SK-N-SH treated with all-trans-retinoic acid at 6 μM for 48 hours (cell line): ENCODE data around the gene FAM234A.

Source experiments
- ATAC-seq: fragments of 200-7000 bp; cut with Tn5 transposase; 3 replicates; pipeline ENCODE4 v1.9.1; 2020; ENCODE audit warnings: mild to moderate bottlenecking, moderate library complexity
- ARNTL ChIP-seq: fragments of 450-650 bp; formaldehyde crosslinking; IDR thresholded peaks from 2 replicates; pipeline ENCODE4 v1.5.0; 2020; ENCODE audit warnings: low read depth, mild to moderate bottlenecking, moderate library complexity, borderline replicate concordance
- BACH2 ChIP-seq: fragments of 250-450 bp; sonication (Bioruptor Pico); IDR thresholded peaks from 2 replicates; pipeline ENCODE4 v1.9.0; 2021; ENCODE audit warnings: mild to moderate bottlenecking, borderline replicate concordance
- CREB5 ChIP-seq: fragments of 250-450 bp; sonication (Bioruptor Pico); IDR thresholded peaks from 2 replicates; pipeline ENCODE4 v1.5.1; 2020; ENCODE audit warnings: low read depth, mild to moderate bottlenecking, moderate library complexity
- CSDC2 ChIP-seq: fragments of 250-450 bp; sonication (Bioruptor Pico); IDR thresholded peaks from 2 replicates; pipeline ENCODE4 v1.5.0; 2020; ENCODE audit warnings: mild to moderate bottlenecking, moderate library complexity
- CSRNP3 ChIP-seq: fragments of 250-450 bp; sonication (Bioruptor Pico); IDR thresholded peaks from 2 replicates; pipeline ENCODE4 v1.5.1; 2021; ENCODE audit warnings: mild to moderate bottlenecking, moderate library complexity
- ESRRG ChIP-seq: fragments of 250-450 bp; sonication (Bioruptor Pico); IDR thresholded peaks from 2 replicates; pipeline ENCODE4 v1.6.1; 2021; ENCODE audit warnings: mild to moderate bottlenecking
- GLIS3 ChIP-seq: fragments of 250-450 bp; sonication (Bioruptor Pico); IDR thresholded peaks from 2 replicates; pipeline ENCODE4 v1.5.0; 2020; ENCODE audit warnings: mild to moderate bottlenecking, moderate library complexity
- ISL1 ChIP-seq: fragments of 250-450 bp; sonication (Bioruptor Pico); IDR thresholded peaks from 2 replicates; pipeline ENCODE4 v2.1.2; 2022; ENCODE audit warnings: mild to moderate bottlenecking, moderate library complexity
- PATZ1 ChIP-seq: fragments of 250-450 bp; sonication (Bioruptor Pico); IDR thresholded peaks from 2 replicates; pipeline ENCODE4 v1.8.0; 2020; ENCODE audit warnings: mild to moderate bottlenecking, moderate library complexity, borderline replicate concordance
- PPARA ChIP-seq: fragments of 250-450 bp; sonication (Bioruptor Pico); IDR thresholded peaks from 2 replicates; pipeline ENCODE4 v1.5.0; 2020; ENCODE audit warnings: mild to moderate bottlenecking, borderline replicate concordance
- RARB ChIP-seq: fragments of 250-450 bp; sonication (Bioruptor Pico); IDR thresholded peaks from 2 replicates; pipeline ENCODE4 v1.8.0; 2021; ENCODE audit warnings: mild to moderate bottlenecking, moderate library complexity
- SNAI2 ChIP-seq: fragments of 250-450 bp; sonication (Bioruptor Pico); IDR thresholded peaks from 2 replicates; pipeline ENCODE4 v1.5.0; 2020; ENCODE audit warnings: mild to moderate bottlenecking, moderate library complexity
- TCF4 ChIP-seq: fragments of 250-450 bp; sonication (Bioruptor Pico); IDR thresholded peaks from 2 replicates; pipeline ENCODE4 v1.8.0; 2021; ENCODE audit warnings: mild to moderate bottlenecking, moderate library complexity, borderline replicate concordance
- TOX ChIP-seq: fragments of 250-450 bp; sonication (Bioruptor Pico); IDR thresholded peaks from 2 replicates; pipeline ENCODE4 v1.8.0; 2021; ENCODE audit warnings: mild to moderate bottlenecking, moderate library complexity, borderline replicate concordance
- TSHZ2 ChIP-seq: fragments of 250-450 bp; sonication (Bioruptor Pico); IDR thresholded peaks from 2 replicates; pipeline ENCODE4 v1.5.0; 2020; ENCODE audit warnings: mild to moderate bottlenecking, moderate library complexity
- ZC3H10 ChIP-seq: fragments of 250-450 bp; sonication (Bioruptor Pico); IDR thresholded peaks from 2 replicates; pipeline ENCODE4 v1.5.1; 2021; ENCODE audit warnings: mild to moderate bottlenecking, moderate library complexity
- ZFP3 ChIP-seq: fragments of 250-450 bp; sonication (Bioruptor Pico); IDR thresholded peaks from 2 replicates; pipeline ENCODE4 v1.5.0; 2020; ENCODE audit warnings: mild to moderate bottlenecking, moderate library complexity
- ZFP30 ChIP-seq: fragments of 450-650 bp; formaldehyde crosslinking; IDR thresholded peaks from 2 replicates; pipeline ENCODE4 v1.5.0; 2022; ENCODE audit warnings: mild to moderate bottlenecking, moderate library complexity
- ZNF565 ChIP-seq: fragments of 450-650 bp; formaldehyde crosslinking; conservative IDR thresholded peaks from 2 replicates; pipeline ENCODE4 v1.5.0; 2020; ENCODE audit warnings: low read depth, mild to moderate bottlenecking, moderate library complexity
- ZNF70 ChIP-seq: fragments of 450-650 bp; formaldehyde crosslinking; IDR thresholded peaks from 2 replicates; pipeline ENCODE4 v1.5.0; 2020; ENCODE audit warnings: mild to moderate bottlenecking, moderate library complexity
- ZNF8 ChIP-seq: fragments of 450-650 bp; formaldehyde crosslinking; IDR thresholded peaks from 2 replicates; pipeline ENCODE4 v1.5.0; 2020; ENCODE audit warnings: mild to moderate bottlenecking, moderate library complexity

Gene FAM234A

GRCh38 chr16:189604-190186, 44.9 kb upstream of the FAM234A start (continued):
- no peak for TF ChIP-seq CSRNP3
- TF ChIP-seq TCF4 (CRISPR knock-in tag), result no peak
- no peak for TF ChIP-seq ZC3H10 (CRISPR knock-in tag)

- no peak for TF ChIP-seq TSHZ2
- TF ChIP-seq ISL1 (CRISPR knock-in tag), result no peak
- TF ChIP-seq ZFP3 (CRISPR knock-in tag), result no peak
- no peak for TF ChIP-seq CSDC2 (CRISPR knock-in tag)
- TF ChIP-seq ZNF8 (CRISPR knock-in tag), result no peak
- TF ChIP-seq TOX (CRISPR knock-in tag), result no peak
- no peak for TF ChIP-seq BACH2 (CRISPR knock-in tag)
- no peak for TF ChIP-seq ZNF565 (CRISPR knock-in tag)
- TF ChIP-seq ZFP30 (CRISPR knock-in tag), result no peak
- no peak for TF ChIP-seq ZNF70 (CRISPR knock-in tag)
- no peak for TF ChIP-seq RARB (CRISPR knock-in tag)
- TF ChIP-seq, all 23 proteins: peak for 0
- no peak for ATAC-seq
Measured at GRCh38 chr16:191831-192230, 42.8 kb upstream of the FAM234A start.

- TF ChIP-seq ARNTL (CRISPR knock-in tag) (no peak), PPARA (no peak), ZFP3 (CRISPR knock-in tag) (no peak), ZFP30 (CRISPR knock-in tag) (no peak), BACH2 (CRISPR knock-in tag) (no peak), CREB5 (CRISPR knock-in tag) (no peak), TOX (CRISPR knock-in tag) (no peak), SNAI2 (no peak), ZC3H10 (CRISPR knock-in tag) (no peak), RARB (CRISPR knock-in tag) (no peak), ESRRG (CRISPR knock-in tag) (no peak), PATZ1 (no peak), TSHZ2 (no peak), ZNF565 (CRISPR knock-in tag) (no peak), GLIS3 (CRISPR knock-in tag) (no peak)
- no peak for ATAC-seq
Measured at GRCh38 chr16:192686-193085, 41.9 kb upstream of the FAM234A start.
